Fibroblast of lung (primary cell): ENCODE measurements around the gene GSE1. TPM values are rescaled to one million over a fixed set of nuclear protein-coding genes. Genes with fewer than 3 reads are reported as not detected.

ENCODE experiments used
- DNase-seq, 2 donors: peaks; one replicate each; pipeline versions ENCODE4 v3.0.0 to v3.0.0-alpha.2; 2010; ENCODE audit warnings: low read depth in 2 of 2
- H2AFZ ChIP-seq: 2 replicates; pipeline ENCODE4 v1.5.1; 2012; ENCODE audit warnings: low read length, control low read depth, inconsistent platforms
- H3K27ac ChIP-seq: 2 replicates; pipeline ENCODE4 v1.5.1; 2011; ENCODE audit warnings: low read length, control low read depth; ENCODE audit not compliant: insufficient read depth
- H3K27me3 ChIP-seq: 2 replicates; pipeline ENCODE4 v1.5.1; 2011; ENCODE audit warnings: mild to moderate bottlenecking, low read length; ENCODE audit not compliant: control insufficient read depth, insufficient read depth
- H3K36me3 ChIP-seq: 2 replicates; pipeline ENCODE4 v1.5.1; 2011; ENCODE audit warnings: low read length; ENCODE audit not compliant: control insufficient read depth, insufficient read depth
- H3K4me1 ChIP-seq: 2 replicates; pipeline ENCODE4 v1.5.1; 2011; ENCODE audit warnings: low read length; ENCODE audit not compliant: control insufficient read depth, insufficient read depth; ENCODE audit errors: extremely low read depth
- H3K4me2 ChIP-seq: 2 replicates; pipeline ENCODE4 v1.5.1; 2011; ENCODE audit warnings: low read length, control low read depth; ENCODE audit not compliant: insufficient read depth; ENCODE audit errors: extremely low read depth
- H3K4me3 ChIP-seq, 4 experiments: fragments of 200-600 bp in 1 of 4; sonication (generic) in 1 of 4; replicated peaks in 1 of 4; 2 replicates each; pipeline ENCODE4 v1.5.1; 2011 to 2016; ENCODE audit warnings: low read length in 4 of 4, low read depth in 3 of 4, mild to moderate bottlenecking in 3 of 4, control low read depth in 2 of 4, inconsistent platforms in 1 of 4, mixed read lengths in 1 of 4; ENCODE audit not compliant: insufficient read depth in 1 of 4; ENCODE audit errors: control extremely low read depth in 1 of 4
- H3K79me2 ChIP-seq: 2 replicates; pipeline ENCODE4 v1.5.1; 2012; ENCODE audit warnings: mild to moderate bottlenecking, low read length, inconsistent platforms; ENCODE audit not compliant: control insufficient read depth, insufficient read depth
- H3K9ac ChIP-seq: 2 replicates; pipeline ENCODE4 v1.5.1; 2011; ENCODE audit warnings: mild to moderate bottlenecking, low read length, control low read depth; ENCODE audit not compliant: insufficient read depth
- H3K9me3 ChIP-seq: 2 replicates; pipeline ENCODE4 v1.5.1; 2012; ENCODE audit warnings: low read depth, low read length; ENCODE audit not compliant: control insufficient read depth, insufficient read depth
- H4K20me1 ChIP-seq: 2 replicates; pipeline ENCODE4 v1.5.1; 2011; ENCODE audit warnings: low read length; ENCODE audit not compliant: control insufficient read depth, insufficient read depth; ENCODE audit errors: extremely low read depth
- CTCF ChIP-seq, 2 donors: IDR thresholded peaks in 1 of 2; conservative IDR thresholded peaks in 1 of 2; 1 replicate in 1 of 2; 2 replicates in 1 of 2; pipeline ENCODE4 v1.5.1; 2011 to 2012; ENCODE audit warnings: low read length in 2 of 2, control low read depth in 1 of 2, inconsistent platforms in 1 of 2, low read depth in 1 of 2, mild to moderate bottlenecking in 1 of 2
- EZH2 ChIP-seq: IDR thresholded peaks from 2 replicates; pipeline ENCODE4 v1.5.1; 2012; ENCODE audit warnings: low read length, control low read depth, mild to moderate bottlenecking; ENCODE audit errors: missing control alignments
- polyA plus RNA-seq, 2 donors: library from polyadenylated mRNA; depleted of rRNA in 1 of 2; stranded (reverse) in 1 of 2; unstranded in 1 of 2; fragments of >200 nt; gene quantifications; 2 replicates each; pipeline ENCODE4 v1.2.1, GENCODE V29; 2011 to 2012; ENCODE audit warnings: missing spikeins in 1 of 2
- total RNA-seq: library from RNA; depleted of rRNA; stranded (reverse); fragments of >200 nt; gene quantifications from 2 replicates; pipeline ENCODE4 v1.2.1, GENCODE V29; 2014

Gene GSE1
- total and polyA plus RNA-seq, 2 donors (not counting 1 experiment from before 2014, with no cell fraction given) = 11.0 to 35.7 TPM

- Histone ChIP-seq H3K36me3 (no peaks in the 10 kb centered on the region), H3K4me3 (no peak overlapping the region), H4K20me1 (no peaks in the 10 kb centered on the region), H3K9ac (no peak overlapping the region), H3K27me3 (no peaks in the 10 kb centered on the region), H3K4me2 (no peak overlapping the region), H3K9me3 (no peaks in the 10 kb centered on the region), H2AFZ (no peak overlapping the region), H3K79me2 (peaks cover 32% of the 10 kb centered on the region), H3K27ac (no peak overlapping the region), H3K4me1 (peaks cover 25% of the 10 kb centered on the region)
- no peak for DNase-seq
- TF ChIP-seq EZH2 = no peak
- TF ChIP-seq CTCF (conservative IDR thresholded peaks at IDR 0.05 in 1 of 2, IDR thresholded peaks at IDR 0.05 in 1 of 2; ENCODE audit: low read depth in 1 of 2, low read length in 2 of 2) = no peak
Measured at GRCh38 chr16:85575920-85576319, 37.2 kb upstream of the GSE1 start.

DNA sequence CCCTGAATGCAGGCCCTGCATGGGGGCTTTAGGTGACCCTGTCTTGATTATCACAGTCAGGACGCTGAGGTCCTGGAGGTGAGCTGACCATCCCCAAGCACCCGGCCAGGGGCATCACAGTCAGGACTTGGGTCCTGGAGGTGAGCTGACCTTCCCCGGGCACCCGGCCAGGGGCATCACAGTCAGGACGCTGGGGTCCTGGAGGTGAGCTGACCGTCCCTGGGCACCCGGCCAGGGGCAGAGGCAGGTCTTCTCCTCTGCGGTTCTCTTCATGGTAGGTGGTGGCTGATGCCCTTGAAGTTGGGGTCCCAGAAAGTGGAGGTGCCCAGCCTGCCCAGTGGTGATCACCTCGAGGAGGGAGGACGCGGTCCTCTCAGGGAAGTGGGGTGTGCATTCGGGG is 36.2 kb upstream of the GSE1 start:
- Histone ChIP-seq H3K4me1 (peaks cover 25% of the 10 kb centered on the region), H3K36me3 (no peaks in the 10 kb centered on the region), H3K4me3 (no peak overlapping the region), H3K79me2 (peaks cover 35% of the 10 kb centered on the region), H2AFZ (no peak overlapping the region), H3K27me3 (no peaks in the 10 kb centered on the region), H3K27ac (no peak overlapping the region), H3K9ac (no peak overlapping the region), H4K20me1 (no peaks in the 10 kb centered on the region), H3K4me2 (no peak overlapping the region), H3K9me3 (no peaks in the 10 kb centered on the region)
- TF ChIP-seq CTCF (conservative IDR thresholded peaks at IDR 0.05 in 1 of 2, IDR thresholded peaks at IDR 0.05 in 1 of 2; ENCODE audit: low read depth in 1 of 2, low read length in 2 of 2) (no peak), EZH2 (no peak)
- no peak for DNase-seq

DNA sequence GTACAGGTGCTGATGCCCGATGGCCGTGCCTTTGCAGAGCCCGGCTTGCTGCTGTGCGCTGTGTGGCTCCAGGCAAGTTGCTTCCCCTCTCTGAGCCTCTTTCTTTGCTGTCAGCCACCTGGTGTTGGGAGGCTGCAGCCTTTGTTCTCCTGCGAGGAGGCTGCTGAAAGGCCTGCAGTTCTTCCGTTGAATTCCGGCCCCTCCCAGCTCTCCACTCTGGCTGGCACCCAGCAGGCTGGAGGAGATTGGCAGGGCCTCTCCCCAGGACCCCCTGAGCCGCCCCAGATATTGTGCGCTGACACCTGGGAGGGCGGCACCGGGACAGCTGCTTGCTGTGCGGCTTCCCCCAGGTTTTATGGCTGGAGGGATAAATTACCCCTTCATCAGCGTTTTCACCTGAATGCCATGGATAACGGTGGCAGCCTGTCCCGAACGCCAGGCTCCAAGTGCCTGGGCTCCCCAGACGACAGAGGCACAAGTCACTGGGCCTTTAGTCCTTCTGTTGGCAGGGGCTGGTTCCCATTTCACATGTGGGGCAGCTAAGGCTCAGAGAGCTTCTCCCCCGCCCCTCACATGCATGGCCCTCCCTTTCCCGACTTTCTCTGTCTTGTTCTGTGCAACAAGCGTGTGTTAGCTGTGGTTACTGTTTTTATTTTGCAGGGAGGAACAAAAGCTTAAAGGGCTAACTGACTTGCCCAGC is 35.1 kb upstream of the GSE1 start:
- no peaks in the 10 kb centered on the region for H3K9me3 ChIP-seq
- no peak overlapping the region for H2AFZ ChIP-seq
- H3K27me3 ChIP-seq = no peaks in the 10 kb centered on the region
- H3K27ac ChIP-seq = no peak overlapping the region
- peaks cover 33% of the 10 kb centered on the region for H3K79me2 ChIP-seq
- H3K4me2 ChIP-seq = no peak overlapping the region
- DNase-seq = no peak
- peaks cover 25% of the 10 kb centered on the region for H3K4me1 ChIP-seq
- H3K9ac ChIP-seq = no peak overlapping the region
- no peaks in the 10 kb centered on the region for H3K36me3 ChIP-seq
- H4K20me1 ChIP-seq = no peaks in the 10 kb centered on the region
- H3K4me3 ChIP-seq = no peak overlapping the region
- no peak for TF ChIP-seq EZH2
